Activated CD4-positive, CD25-positive, alpha-beta regulatory T cell (primary cell): Measurements from ENCODE around the gene PLXNB3.
"Not testable (repeated sequence)": the region's sequence is repeated elsewhere in the genome, so short reads cannot be mapped to it uniquely, and the experiment has no call there.

Experiments
- DNase-seq, 4 experiments: peaks; one replicate each; lab custom pipeline; 2025; lab: John Stamatoyannopoulos, UW

PLXNB3 gene

GRCh38 chrX:153814591-153815315 lies 50.7 kb downstream of the PLXNB3 start:
- no peak for DNase-seq

- DNase-seq, result no peak
Observed at GRCh38 chrX:153816831-153817690, 53.0 kb downstream of the PLXNB3 start.

DNA sequence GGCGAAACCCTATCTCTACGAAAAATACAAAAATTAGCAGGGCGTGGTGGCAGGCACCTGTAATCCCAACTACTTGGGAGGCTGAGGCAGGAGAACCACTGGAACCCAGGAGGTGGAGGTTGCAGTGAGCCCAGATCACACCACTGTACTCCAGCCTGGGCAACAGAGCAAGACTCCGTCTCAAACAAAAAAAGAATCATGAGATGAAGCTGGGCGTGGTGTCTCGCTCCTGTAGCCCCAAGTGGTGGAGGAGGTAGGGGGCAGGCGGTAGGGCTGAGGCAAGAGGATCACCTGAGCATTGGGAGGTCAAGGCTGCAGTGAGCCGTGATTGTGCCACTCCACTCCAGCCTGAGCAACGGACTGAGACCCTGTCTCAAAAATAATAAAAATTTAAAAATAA lies 54.0 kb downstream of the PLXNB3 start:
- DNase-seq, result not testable (repeated sequence)

DNA sequence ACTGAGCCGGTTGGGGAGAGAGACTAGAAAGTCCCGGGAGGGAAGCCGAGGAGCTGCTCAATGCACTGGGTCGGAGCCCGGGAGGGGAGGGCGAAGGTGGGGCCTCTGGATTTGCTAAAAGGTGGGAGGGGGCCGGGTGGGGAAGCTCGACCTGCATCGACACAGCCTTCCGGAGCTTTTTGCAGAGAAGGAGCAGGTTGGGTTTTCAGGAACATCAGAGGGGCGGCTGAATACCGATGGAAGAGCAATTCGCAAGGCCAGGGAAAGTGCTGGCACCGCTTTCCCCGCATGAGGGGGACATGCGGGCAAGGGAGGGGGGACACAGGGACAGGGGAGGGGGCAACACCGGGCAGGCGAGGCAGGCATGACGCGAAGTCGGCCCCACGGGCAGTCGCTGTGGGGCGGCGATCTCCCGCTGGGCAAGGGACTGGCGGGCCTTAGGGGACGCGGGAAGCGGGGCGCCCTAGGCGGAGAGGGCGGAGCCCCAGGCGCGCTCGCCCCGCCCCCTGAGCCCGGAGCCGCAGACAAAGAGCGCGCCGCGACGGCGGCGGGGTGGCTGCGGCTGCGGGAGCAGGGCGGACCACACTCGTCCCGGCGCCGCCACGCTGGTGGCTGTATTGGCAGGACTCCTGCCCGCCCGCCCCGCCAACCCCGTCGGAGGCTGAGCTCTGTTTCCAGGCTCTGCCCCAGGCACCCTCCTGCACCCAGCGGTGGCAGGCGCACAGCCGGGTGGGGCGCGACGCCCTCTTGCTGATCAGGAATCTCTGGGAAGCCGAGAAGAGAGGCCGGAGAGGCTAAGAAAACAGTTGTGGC lies 54.7 kb downstream of the PLXNB3 start:
- DNase-seq, result no peak

DNA sequence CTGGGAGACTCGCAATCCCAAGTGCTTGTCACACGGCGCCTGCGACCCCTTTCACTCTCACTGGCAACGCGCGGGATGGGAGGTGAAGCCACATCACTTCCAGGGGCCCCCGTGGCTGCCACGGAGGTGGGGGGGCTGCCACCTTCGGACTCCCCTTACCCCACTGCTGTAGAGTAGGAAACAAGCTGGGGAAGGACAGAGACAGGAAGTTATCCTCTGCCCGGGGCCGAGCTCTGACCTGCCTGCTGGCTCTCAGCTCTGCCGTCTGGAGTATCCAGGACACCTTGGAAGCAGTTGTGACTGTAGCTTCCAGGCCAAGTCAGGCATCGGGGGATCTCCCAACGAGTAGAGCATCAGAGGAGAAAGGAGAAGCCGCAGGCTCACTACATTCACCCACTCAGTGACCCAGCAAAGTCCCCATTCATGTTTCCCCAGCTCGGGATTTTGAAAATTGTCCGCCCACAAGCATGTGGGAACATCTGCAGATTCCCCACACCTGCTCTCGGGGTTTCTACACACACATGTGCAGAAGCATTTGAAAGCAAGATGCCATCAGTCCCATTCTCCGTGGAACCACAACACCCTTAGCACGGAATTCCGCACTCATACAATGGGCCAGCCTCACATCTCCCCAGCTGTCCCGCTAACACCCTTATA lies 55.5 kb downstream of the PLXNB3 start:
- no peak for DNase-seq

DNA sequence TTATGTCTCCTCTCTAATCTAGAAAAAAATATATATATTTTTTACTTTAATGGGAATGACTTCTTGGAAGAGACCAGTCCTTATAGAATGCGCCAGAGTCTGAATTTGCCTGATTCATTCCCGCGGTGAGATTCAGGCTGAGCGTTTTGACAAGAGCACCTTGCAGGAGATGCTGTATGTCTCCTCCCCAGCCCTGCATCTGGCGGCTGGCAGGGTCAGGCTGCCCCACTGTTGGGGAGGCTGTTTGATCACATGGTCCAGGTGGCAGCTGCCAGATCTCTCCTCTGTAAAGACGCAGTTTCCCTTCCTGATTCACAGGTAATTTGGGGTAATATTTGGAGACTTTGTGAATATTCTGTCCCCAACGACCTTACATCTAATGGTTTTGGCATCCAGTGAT lies 56.6 kb downstream of the PLXNB3 start:
- DNase-seq, result no peak

GRCh38 chrX:153821066-153821465 lies 57.0 kb downstream of the PLXNB3 start:
- DNase-seq, result no peak

DNA sequence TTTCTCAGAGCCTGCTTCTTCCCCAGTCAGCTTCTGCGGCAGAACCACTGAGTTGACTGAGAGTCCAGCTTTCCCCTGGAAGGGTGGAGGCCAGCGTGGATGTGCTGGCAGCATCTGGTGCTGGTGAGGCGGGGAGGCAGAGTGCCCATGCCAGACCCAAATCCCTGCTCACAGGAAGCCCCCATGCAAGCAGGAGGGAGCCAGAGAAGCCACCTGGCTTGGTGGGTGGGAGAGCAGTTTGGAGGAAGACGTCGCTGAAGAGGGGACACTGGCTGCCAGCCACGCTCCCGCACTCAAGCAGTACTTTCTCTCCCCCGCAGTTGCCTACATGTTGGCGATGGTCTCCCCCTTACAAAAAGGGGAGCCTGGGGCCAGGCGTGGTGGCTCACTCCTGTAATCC lies 60.3 kb downstream of the PLXNB3 start:
- DNase-seq, result no peak

GRCh38 chrX:153825042-153825441 lies 61.0 kb downstream of the PLXNB3 start:
- no peak for DNase-seq
